ENCODE results near the gene NFATC2. TPM values are rescaled to one million over a fixed set of nuclear protein-coding genes. Genes with fewer than 3 reads are reported as not detected.

The NFATC2 gene
- total and polyA plus RNA-seq, 2 of the 4 experiments (the other 2 are of a cell fraction) = 0.18 to 0.38 TPM

DNA sequence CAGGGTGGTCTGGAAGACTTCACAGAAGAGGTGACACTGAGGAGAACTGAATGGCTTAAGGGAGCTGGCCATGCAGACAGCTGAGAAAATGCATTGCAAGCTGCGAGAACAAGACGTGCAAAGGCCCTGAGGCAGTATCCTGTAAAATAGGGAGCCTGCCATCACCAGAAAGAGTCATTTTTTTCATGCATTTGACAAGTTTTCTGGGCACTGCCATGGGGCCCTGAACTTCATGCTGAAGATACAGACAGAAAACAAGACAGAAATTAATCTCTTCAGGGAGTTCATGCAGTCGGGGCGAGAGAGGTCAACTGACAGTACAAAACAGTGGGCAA lies 28.9 kb upstream of the NFATC2 start:
- no TSS peak for BruUV-seq (replicated peaks)
- Histone ChIP-seq H2BK5ac (ENCODE audit: low read depth, low read length, poor library complexity, severe bottlenecking) (no peak overlapping the region), H2AK5ac (ENCODE audit: low read depth, low read length) (no peak overlapping the region), H3K27ac (ENCODE audit: insufficient read depth, low read length) (no peak overlapping the region), H3K4me2 (ENCODE audit: low read depth, low read length) (no peak overlapping the region), H3K18ac (ENCODE audit: low read depth, low read length) (no peak overlapping the region), H2AFZ (replicated peaks; ENCODE audit: low read length, poor library complexity) (no peak overlapping the region), H3K79me1 (ENCODE audit: low read depth in 1 of 2, low read length in 2 of 2) (no peaks in the 10 kb centered on the region), H4K8ac (ENCODE audit: low read depth in 2 of 2, low read length in 2 of 2) (no peak overlapping the region), H3K4me3 (ENCODE audit: insufficient read depth, low read depth, low read length) (no peak overlapping the region), H3K4me1 (ENCODE audit: control insufficient read depth, insufficient read depth, low read length) (peaks cover 4% of the 10 kb centered on the region; the same call in 1 of the 2 replicates), H3K9ac (ENCODE audit: low read depth, low read length) (no peak overlapping the region), H2BK20ac (ENCODE audit: low read depth, low read length) (no peak overlapping the region), H4K20me1 (ENCODE audit: insufficient read depth, low read length) (no peaks in the 10 kb centered on the region), H3K23ac (ENCODE audit: low read depth, low read length) (no peak overlapping the region), H3K9me3 (ENCODE audit: control insufficient read depth, insufficient read depth, low read length) (peaks cover 5% of the 10 kb centered on the region), H4K91ac (ENCODE audit: insufficient read depth, low read depth, low read length) (no peak overlapping the region), H3K56ac (ENCODE audit: extremely low read depth, insufficient read depth, low read length) (no peak overlapping the region), H2AK9ac (replicated peaks; ENCODE audit: low read depth, low read length, poor library complexity) (no peak overlapping the region), H3K36me3 (ENCODE audit: control insufficient read depth, insufficient read depth, low read length) (no peaks in the 10 kb centered on the region), H3K14ac (replicated peaks; ENCODE audit: low read depth, low read length) (no peak overlapping the region), H3K9me1 (ENCODE audit: insufficient read depth, low read length) (0 out of 2 replicates have a peak, but pooled peaks cover 3% of the 10 kb centered on the region), H4K5ac (ENCODE audit: low read depth, low read length) (no peak overlapping the region), H2BK15ac (ENCODE audit: low read depth, low read length) (no peak overlapping the region), H2BK120ac (ENCODE audit: low read depth, low read length) (no peak overlapping the region), H3K4ac (ENCODE audit: low read depth, low read length) (no peak overlapping the region), H3K27me3 (ENCODE audit: control insufficient read depth, insufficient read depth, low read length) (peaks cover 2% of the 10 kb centered on the region)
- TF ChIP-seq, protein P1, sequence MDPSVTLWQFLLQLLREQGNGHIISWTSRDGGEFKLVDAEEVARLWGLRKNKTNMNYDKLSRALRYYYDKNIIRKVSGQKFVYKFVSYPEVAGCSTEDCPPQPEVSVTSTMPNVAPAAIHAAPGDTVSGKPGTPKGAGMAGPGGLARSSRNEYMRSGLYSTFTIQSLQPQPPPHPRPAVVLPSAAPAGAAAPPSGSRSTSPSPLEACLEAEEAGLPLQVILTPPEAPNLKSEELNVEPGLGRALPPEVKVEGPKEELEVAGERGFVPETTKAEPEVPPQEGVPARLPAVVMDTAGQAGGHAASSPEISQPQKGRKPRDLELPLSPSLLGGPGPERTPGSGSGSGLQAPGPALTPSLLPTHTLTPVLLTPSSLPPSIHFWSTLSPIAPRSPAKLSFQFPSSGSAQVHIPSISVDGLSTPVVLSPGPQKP (IDR thresholded peaks at IDR 0.05; ENCODE audit: borderline replicate concordance, low read depth, low read length) = no peak
- TF ChIP-seq CEBPB (IDR thresholded peaks at IDR 0.05; ENCODE audit: low read depth, low read length) (no peak), FOS (IDR thresholded peaks at IDR 0.05; ENCODE audit: low read depth, low read length) (no peak), MXI1 (IDR thresholded peaks at IDR 0.05; ENCODE audit: borderline replicate concordance, low read depth, low read length) (no peak), RAD21 (IDR thresholded peaks at IDR 0.05; ENCODE audit: low read length) (no peak), SMC3 (IDR thresholded peaks at IDR 0.05; ENCODE audit: low read depth, low read length) (no peak), RFX5 (IDR thresholded peaks at IDR 0.05; ENCODE audit: low read depth, low read length) (no peak), RCOR1 (IDR thresholded peaks at IDR 0.05; ENCODE audit: insufficient replicate concordance, low read length) (no peak), NFE2L2 (IDR thresholded peaks at IDR 0.05; ENCODE audit: low read depth, low read length) (no peak), CHD1 (IDR thresholded peaks at IDR 0.05; ENCODE audit: low read depth, low read length) (no peak), MAZ (IDR thresholded peaks at IDR 0.05; ENCODE audit: borderline replicate concordance, low read depth, low read length) (no peak), POLR2A (IDR thresholded peaks at IDR 0.05; ENCODE audit: low read depth, low read length) (no peak), BHLHE40 (IDR thresholded peaks at IDR 0.05; ENCODE audit: low read depth, low read length) (no peak), MAFK (IDR thresholded peaks at IDR 0.05; ENCODE audit: low read depth, low read length) (no peak)
- TF ChIP-seq, protein P2, sequence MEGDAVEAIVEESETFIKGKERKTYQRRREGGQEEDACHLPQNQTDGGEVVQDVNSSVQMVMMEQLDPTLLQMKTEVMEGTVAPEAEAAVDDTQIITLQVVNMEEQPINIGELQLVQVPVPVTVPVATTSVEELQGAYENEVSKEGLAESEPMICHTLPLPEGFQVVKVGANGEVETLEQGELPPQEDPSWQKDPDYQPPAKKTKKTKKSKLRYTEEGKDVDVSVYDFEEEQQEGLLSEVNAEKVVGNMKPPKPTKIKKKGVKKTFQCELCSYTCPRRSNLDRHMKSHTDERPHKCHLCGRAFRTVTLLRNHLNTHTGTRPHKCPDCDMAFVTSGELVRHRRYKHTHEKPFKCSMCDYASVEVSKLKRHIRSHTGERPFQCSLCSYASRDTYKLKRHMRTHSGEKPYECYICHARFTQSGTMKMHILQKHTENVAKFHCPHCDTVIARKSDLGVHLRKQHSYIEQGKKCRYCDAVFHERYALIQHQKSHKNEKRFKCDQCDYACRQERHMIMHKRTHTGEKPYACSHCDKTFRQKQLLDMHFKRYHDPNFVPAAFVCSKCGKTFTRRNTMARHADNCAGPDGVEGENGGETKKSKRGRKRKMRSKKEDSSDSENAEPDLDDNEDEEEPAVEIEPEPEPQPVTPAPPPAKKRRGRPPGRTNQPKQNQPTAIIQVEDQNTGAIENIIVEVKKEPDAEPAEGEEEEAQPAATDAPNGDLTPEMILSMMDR (conservative IDR thresholded peaks at IDR 0.05; ENCODE audit: low read depth, low read length) = no peak
- TF ChIP-seq, protein P3, sequence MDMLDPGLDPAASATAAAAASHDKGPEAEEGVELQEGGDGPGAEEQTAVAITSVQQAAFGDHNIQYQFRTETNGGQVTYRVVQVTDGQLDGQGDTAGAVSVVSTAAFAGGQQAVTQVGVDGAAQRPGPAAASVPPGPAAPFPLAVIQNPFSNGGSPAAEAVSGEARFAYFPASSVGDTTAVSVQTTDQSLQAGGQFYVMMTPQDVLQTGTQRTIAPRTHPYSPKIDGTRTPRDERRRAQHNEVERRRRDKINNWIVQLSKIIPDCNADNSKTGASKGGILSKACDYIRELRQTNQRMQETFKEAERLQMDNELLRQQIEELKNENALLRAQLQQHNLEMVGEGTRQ (IDR thresholded peaks at IDR 0.05; ENCODE audit: low read depth, low read length) = no peak
- DNase-seq = no peak
- no CpG with 5 or more reads among the region's 4 CpGs for WGBS, 2 experiments (ENCODE audit: extremely low coverage in 2 of 2, insufficient read length in 1 of 2)
- dilution Hi-C loops (cut with HindIII; ENCODE audit: low sequenced_read_pairs, unreplicated experiment) = no loop called here
- ATAC-seq (ENCODE audit: low read depth) = no peak
- CTCF ChIA-PET = no interaction called here
- POLR2A ChIA-PET (ENCODE audit: unreplicated experiment) = no interaction called here
- in situ Hi-C loops (cut with MboI; ENCODE audit: low sequenced_read_pairs) = no loop called here
- intact Hi-C loops (cut with micrococcal nuclease) = no loop called here

Data from IMR-90 (cell line).